ENCODE data around the gene CDS1. TPM values are rescaled to one million over a fixed set of nuclear protein-coding genes. Genes with fewer than 3 reads are reported as not detected.

CDS1 gene
- total and polyA plus RNA-seq, 2 experiments from 2014 or later, result 0.04 TPM; not detected in 1

DNA sequence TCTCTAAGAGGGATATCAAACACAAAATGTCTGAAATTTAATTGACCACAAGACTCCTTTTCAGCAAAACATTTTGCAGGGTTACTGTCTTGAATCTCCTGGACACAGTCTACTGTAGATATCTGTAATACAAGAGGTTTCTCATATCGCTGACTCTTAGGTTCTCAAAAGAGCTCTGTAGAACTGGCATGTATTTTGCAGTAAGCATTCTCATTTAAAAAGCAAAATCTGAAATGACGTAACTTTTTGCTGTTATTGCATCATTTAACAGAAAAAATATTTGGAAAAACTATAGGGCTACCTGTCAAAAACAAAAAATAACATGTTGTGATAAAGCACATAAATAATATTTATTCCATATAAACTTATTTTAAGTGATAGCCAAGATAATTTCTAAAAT is 114.2 kb downstream of the CDS1 start:
- peaks cover 65% of the 10 kb centered on the region for H3K36me3 ChIP-seq (ENCODE audit: low read depth)
- H3F3A ChIP-seq (ENCODE audit: insufficient read depth), result peaks cover 22% of the 10 kb centered on the region; the same call in 1 of the 2 replicates
- no peak overlapping the region for H3K4me3 ChIP-seq
- peak overlapping the region; percentile 56 for H3K4me2 ChIP-seq (ENCODE audit: unreplicated experiment)
- 98 to 100% methylated on average over 2 of the region's 2 CpGs for WGBS, 2 experiments (ENCODE audit: low coverage in 1 of 2, low lambda C conversion rate in 2 of 2, missing lambda C conversion rate in 2 of 2)
- no peaks in the 10 kb centered on the region for H3K27me3 ChIP-seq (replicated peaks; ENCODE audit: insufficient read depth)
- in situ Hi-C loops (cut with MboI), result no loop called here
- no peaks in the 10 kb centered on the region for H3K9me3 ChIP-seq (ENCODE audit: low read depth)
- DNase-seq, result peak; percentile 11
- TF ChIP-seq EZH2phosphoT487 (IDR thresholded peaks at IDR 0.05; ENCODE audit: insufficient read depth, low read depth) (no peak), EZH2 (IDR thresholded peaks at IDR 0.05; ENCODE audit: insufficient read depth, poor library complexity, severe bottlenecking) (no peak)
- H4K20me1 ChIP-seq (ENCODE audit: insufficient read depth), result no peaks in the 10 kb centered on the region
- H3K9ac ChIP-seq, result no peak overlapping the region
- H3K4me1 ChIP-seq (ENCODE audit: insufficient read depth), result peaks cover 13% of the 10 kb centered on the region
- no peaks in the 10 kb centered on the region for H3K79me2 ChIP-seq (ENCODE audit: insufficient read depth)
- H3K9me2 ChIP-seq (ENCODE audit: insufficient read depth), result no peaks in the 10 kb centered on the region
- no peak overlapping the region for H2AFZ ChIP-seq
- no peak overlapping the region for H3K27ac ChIP-seq

DNA sequence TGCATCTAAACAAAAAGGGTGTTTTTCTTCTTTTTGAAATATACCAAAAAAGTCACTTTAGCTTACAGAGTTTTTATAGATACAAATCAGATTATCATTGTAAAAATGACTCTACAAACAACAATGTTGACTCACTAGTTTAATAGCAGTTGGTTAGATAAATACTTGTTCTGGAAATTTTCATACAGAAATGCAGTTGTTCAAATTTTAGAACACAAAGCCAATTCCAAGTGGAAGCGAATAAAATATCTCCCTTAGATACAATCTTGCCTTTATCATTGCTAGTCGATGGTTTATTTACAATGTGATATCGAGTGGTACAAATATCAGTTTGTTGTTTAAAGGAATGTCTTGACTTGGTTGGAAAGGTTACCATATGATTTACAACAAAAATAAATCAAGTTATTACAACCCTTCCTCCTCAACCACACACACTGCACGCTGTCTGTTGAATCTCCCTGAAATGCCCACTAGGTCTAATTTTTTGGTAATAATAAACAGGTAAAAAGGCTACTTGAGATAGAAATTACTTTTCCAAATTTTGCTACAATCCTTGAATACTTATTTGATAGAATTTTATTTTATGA is 114.8 kb downstream of the CDS1 start:
- WGBS, 2 experiments (ENCODE audit: low coverage in 1 of 2, low lambda C conversion rate in 2 of 2, missing lambda C conversion rate in 2 of 2), result 95 to 97% methylated on average over 4 of the region's 4 CpGs
- in situ Hi-C loops (cut with MboI), result no loop called here
- Histone ChIP-seq H3K4me3 (no peak overlapping the region), H3K79me2 (ENCODE audit: insufficient read depth) (no peaks in the 10 kb centered on the region), H3K9me3 (ENCODE audit: low read depth) (no peaks in the 10 kb centered on the region), H3K9ac (no peak overlapping the region), H3K27me3 (replicated peaks; ENCODE audit: insufficient read depth) (no peaks in the 10 kb centered on the region), H3K36me3 (ENCODE audit: low read depth) (peaks cover 64% of the 10 kb centered on the region), H3K27ac (no peak overlapping the region), H2AFZ (no peak overlapping the region), H3K4me1 (ENCODE audit: insufficient read depth) (peaks cover 12% of the 10 kb centered on the region), H4K20me1 (ENCODE audit: insufficient read depth) (no peaks in the 10 kb centered on the region), H3K4me2 (ENCODE audit: unreplicated experiment) (peak overlapping the region; percentile 56), H3K9me2 (ENCODE audit: insufficient read depth) (no peaks in the 10 kb centered on the region), H3F3A (ENCODE audit: insufficient read depth) (peaks cover 16% of the 10 kb centered on the region; the same call in 1 of the 2 replicates)
- TF ChIP-seq EZH2 (IDR thresholded peaks at IDR 0.05; ENCODE audit: insufficient read depth, poor library complexity, severe bottlenecking) (no peak), EZH2phosphoT487 (IDR thresholded peaks at IDR 0.05; ENCODE audit: insufficient read depth, low read depth) (no peak)
- peak; percentile 49 for DNase-seq

DNA sequence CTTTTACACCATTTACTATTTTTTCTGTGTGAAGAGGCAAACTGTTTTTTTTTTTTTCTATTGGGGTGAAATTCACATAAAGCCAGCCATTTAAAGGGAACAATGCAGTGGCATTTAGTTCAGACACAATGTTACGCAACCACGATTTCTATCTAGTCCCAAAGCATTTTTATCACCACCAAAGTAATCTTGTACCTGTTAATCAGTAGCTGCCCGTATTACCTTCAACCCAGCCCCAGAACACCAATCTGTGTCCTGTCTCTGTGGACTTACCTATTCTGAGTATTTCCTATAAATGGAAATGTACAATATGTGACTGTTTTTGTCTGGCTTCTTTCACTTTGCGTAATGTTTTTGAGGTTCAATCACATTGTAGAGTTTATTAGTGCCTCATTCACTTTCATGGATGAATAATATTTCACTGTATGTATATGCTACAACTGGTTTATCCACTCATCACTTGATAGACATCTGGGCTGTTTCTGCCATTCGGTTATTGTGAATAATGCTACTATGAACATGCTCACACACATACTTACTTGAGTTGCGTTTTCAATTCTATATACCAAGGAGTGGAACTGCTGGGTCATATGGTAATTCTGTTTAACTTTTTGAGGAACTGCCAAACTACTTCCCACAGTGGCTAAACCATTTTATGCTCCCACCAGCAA is 116.2 kb downstream of the CDS1 start:
- no peaks in the 10 kb centered on the region for H3K9me2 ChIP-seq (ENCODE audit: insufficient read depth)
- H3K79me2 ChIP-seq (ENCODE audit: insufficient read depth), result no peaks in the 10 kb centered on the region
- H4K20me1 ChIP-seq (ENCODE audit: insufficient read depth), result no peaks in the 10 kb centered on the region
- TF ChIP-seq EZH2 (IDR thresholded peaks at IDR 0.05; ENCODE audit: insufficient read depth, poor library complexity, severe bottlenecking), result no peak
- TF ChIP-seq EZH2phosphoT487 (IDR thresholded peaks at IDR 0.05; ENCODE audit: insufficient read depth, low read depth), result no peak
- H3K9ac ChIP-seq, result no peak overlapping the region
- no peak for DNase-seq
- no peaks in the 10 kb centered on the region for H3K27me3 ChIP-seq (replicated peaks; ENCODE audit: insufficient read depth)
- no peak overlapping the region for H3K4me3 ChIP-seq
- in situ Hi-C loops (cut with MboI), result no loop called here
- H3K9me3 ChIP-seq (ENCODE audit: low read depth), result no peaks in the 10 kb centered on the region
- H3K4me2 ChIP-seq (ENCODE audit: unreplicated experiment), result no peak overlapping the region
- H3K4me1 ChIP-seq (ENCODE audit: insufficient read depth), result peaks cover 12% of the 10 kb centered on the region
- no peak overlapping the region for H3K27ac ChIP-seq
- peaks cover 69% of the 10 kb centered on the region for H3K36me3 ChIP-seq (ENCODE audit: low read depth)
- no peak overlapping the region for H2AFZ ChIP-seq
- H3F3A ChIP-seq (ENCODE audit: insufficient read depth), result peaks cover 15% of the 10 kb centered on the region; the same call in 1 of the 2 replicates
- WGBS, 2 experiments (ENCODE audit: low coverage in 1 of 2, low lambda C conversion rate in 2 of 2, missing lambda C conversion rate in 2 of 2), result 97 to 98% methylated on average over 6 of the region's 6 CpGs

Small RNA genes lying within 50 kb of the gene (small RNA-seq; reads per million reads assigned to genes)
- gene RN7SL552P (ENCODE audit: low read depth, low replicate concordance) (not detected), gene RPL3P13 (ENCODE audit: low read depth, low replicate concordance) (not detected)

Other genes with a start within 250 kb of the CDS1 start
- 0.11 TPM in 1 of 2 replicates, not detected in the other for gene NKX6-1, start 83.8 kb upstream of the CDS1 start, total RNA-seq (2014; rRNA removed; shearing (Covaris generic))
- gene NKX6-1, start 83.8 kb upstream of the CDS1 start, polyA plus RNA-seq (2016; fragmentation: Nextera tagmentation; extraction: Ambion mirVana), result not detected in 2 replicates